CD4-positive, alpha-beta T cell treated with Interferon gamma for 1 hour (primary cell): Measurements from ENCODE around the gene PTCHD4.

ENCODE experiments used
- DNase-seq: peaks from one replicate; pipeline ENCODE4 v3.0.0-alpha.2; 2020

PTCHD4 gene

DNA sequence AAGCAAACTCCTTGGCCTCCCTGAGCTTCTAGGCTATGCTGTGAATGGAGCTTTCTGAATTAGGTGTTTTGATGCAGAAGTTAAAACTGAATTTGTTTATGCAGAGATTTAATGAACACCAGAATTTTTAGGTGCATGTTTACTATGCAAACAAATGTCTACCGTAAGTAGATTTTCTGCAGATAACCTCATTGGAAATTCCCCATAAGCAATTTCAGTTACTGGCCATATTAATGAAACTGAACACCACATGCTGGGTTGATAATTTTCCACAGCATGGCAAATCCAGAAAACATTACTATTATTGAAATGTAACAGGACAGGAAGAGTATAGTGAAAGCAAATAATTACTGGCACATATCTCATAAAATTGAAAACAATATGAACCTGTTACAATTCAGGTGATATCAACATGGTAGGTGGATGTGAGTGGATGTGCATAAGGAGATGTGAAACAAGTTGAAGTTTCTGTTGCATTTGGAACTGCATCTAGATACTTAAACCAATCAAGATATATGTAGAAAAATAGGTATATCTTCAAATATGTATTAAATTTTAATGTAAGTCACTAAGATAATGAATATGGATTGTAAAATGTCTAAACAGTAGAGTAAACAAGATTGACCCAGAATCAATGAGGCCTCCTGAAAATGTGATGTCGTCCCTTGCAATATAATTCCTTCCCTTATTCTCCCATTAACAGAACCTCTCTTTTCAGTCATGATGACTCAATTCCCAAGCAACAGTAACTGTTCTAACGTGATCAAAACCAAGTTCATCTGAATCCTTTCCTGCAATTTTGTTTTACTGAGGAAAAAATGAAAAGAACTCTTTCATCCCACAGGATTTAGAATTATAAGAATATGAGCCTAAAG, 11.0 kb downstream of the PTCHD4 start:
- no peak for DNase-seq

- no peak for DNase-seq
These were observed 12.1 kb downstream of the PTCHD4 start for GRCh38 chr6:48098923-48099322.

GRCh38 chr6:48092550-48093217, 18.3 kb downstream of the PTCHD4 start:
- no peak for DNase-seq

- DNase-seq: no peak
These were observed 20.5 kb downstream of the PTCHD4 start for GRCh38 chr6:48090546-48090945.

- DNase-seq: no peak
These were observed 23.5 kb downstream of the PTCHD4 start for GRCh38 chr6:48087448-48087847.

- no peak for DNase-seq
These were observed 24.8 kb downstream of the PTCHD4 start for GRCh38 chr6:48086187-48086586.

DNA sequence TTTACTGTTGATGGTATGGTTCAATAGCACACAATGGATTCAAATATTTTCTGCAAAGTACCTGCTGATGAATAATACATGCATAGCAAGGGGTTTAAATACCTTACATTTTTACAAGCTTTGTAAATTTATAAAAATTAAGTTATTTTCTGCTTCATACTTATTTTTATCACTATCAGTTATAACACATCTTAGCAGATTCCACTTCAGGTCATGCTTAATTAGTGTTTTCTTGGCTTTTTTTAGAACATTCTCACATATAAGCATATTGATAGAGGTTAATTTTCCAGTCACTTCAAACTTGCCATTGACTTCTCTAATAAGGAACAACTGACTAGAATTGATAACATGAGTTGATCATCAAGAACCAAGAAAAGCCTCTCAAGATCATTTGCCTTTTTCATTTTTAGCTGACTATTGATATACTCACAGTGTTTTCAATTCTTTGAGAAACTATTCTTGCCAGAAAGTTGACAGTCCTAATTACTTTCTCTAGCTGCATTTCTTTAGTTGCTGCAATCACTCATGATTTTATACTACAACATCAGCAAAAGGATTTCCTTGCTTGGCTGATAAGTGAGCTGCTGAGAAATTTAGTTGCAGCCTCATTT, 25.8 kb downstream of the PTCHD4 start:
- DNase-seq: no peak

DNA sequence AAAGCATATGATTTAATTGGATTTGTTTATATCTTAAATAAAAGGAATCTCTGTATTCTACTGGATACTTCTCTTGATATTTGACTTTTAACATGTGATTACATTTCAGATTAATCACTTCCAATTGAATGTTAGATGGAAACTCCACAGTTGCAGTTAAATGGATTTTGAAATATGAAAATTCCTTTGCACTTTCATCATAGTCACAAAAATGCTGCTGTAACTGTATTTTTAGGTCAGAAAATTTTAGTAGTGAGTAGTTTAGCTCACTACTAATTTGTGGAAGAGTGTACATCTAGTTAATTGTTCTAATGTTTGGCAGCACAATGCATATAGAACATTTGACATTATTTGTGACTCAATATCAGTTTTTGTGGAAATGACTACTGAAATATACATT, 26.8 kb downstream of the PTCHD4 start:
- DNase-seq: no peak

GRCh38 chr6:48080227-48081009, 30.6 kb downstream of the PTCHD4 start:
- no peak for DNase-seq

- DNase-seq: no peak
These were observed 32.9 kb downstream of the PTCHD4 start for GRCh38 chr6:48078120-48078519.

DNA sequence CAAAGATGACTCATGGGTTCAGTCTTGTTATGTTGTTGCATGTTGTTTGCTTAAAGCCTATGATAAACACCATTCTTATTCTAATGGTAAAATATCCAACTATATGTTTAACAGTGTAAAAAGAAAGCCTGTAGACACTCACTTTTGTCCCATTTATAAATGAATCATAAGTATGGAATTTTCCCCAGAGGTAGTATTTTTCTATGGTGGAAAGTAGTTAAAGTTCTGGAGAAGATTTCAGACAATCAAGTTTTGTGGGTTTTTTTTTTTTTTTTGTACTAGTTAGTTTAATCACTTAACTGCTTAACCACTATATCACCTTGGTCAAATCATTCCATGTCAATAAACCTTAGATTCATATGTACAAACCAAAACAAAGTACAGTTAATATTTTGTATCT, 35.8 kb downstream of the PTCHD4 start:
- DNase-seq: no peak

GRCh38 chr6:48073976-48074767, 36.8 kb downstream of the PTCHD4 start:
- DNase-seq: no peak

- no peak for DNase-seq
These were observed 39.2 kb downstream of the PTCHD4 start for GRCh38 chr6:48071833-48072232.

DNA sequence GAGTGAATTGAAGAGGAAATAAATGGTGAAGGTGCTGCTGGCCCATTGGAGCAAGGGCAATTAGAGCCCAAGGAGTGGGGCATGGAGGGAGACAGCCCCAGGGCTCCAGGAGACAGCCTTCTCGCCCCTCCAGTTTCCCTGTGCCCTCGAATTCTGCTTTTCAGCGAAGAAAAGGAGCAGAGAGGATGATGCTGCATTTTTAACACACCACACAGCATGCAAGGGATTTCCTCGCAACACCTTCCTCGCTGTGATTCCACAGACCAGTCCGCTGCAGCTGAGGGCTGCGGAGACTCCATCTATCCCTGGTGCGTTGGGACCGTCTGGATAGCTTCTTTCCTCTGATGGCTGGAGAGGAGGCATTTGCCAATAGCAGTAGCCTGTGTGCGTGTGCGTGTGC, 41.7 kb downstream of the PTCHD4 start:
- no peak for DNase-seq

DNA sequence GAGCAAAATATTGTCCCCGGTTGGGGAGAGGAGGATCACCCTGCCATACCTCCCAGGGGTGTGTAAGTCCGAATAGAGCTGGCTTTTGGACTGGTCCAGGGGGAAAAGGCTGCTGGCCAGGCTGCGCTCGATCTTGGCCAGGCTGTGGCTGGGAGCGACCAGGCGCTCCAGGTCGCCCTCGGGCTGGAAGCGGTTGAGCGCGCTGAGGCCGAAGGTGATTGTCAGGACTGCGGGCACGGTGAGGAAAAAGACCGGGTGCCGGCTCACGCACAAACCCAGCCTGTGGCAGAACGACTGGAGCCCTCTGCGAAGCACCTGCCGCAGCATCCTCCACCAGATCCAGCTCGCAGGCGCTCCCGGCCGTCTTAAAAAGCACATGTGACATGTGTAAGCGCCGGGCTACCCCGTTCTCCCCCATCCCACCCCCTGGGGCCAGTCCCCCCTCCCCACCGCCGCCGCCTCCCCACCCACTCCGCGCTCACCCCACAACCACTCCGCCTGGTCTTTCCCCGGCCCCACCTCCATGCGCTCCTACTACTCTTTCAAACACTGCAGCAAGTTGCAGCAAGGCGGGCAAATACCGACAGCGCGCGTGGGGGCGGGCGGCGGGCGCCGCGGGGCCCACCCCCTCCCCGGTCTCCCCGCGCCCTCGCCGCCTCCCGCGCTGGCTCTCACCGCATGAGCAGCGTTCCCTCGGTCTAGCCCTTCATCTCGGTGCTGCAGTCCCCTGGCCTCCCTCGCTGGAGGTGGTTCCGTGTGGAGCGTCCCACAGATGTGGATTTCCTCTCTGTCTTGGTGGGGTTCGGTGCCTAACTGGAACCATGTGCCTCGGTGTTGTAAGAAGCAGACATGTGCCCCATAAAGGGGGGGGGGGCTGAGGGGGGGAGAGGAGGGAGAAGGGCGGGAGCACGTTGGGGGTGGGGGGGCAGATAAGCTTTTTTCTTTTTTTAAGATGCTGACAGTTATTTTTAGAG, 42.4 kb downstream of the PTCHD4 start:
- no peak for DNase-seq

- no peak for DNase-seq
These were observed 43.1 kb downstream of the PTCHD4 start for GRCh38 chr6:48067886-48068277.

- no peak for DNase-seq
These were observed 43.8 kb downstream of the PTCHD4 start for GRCh38 chr6:48067148-48067712.

DNA sequence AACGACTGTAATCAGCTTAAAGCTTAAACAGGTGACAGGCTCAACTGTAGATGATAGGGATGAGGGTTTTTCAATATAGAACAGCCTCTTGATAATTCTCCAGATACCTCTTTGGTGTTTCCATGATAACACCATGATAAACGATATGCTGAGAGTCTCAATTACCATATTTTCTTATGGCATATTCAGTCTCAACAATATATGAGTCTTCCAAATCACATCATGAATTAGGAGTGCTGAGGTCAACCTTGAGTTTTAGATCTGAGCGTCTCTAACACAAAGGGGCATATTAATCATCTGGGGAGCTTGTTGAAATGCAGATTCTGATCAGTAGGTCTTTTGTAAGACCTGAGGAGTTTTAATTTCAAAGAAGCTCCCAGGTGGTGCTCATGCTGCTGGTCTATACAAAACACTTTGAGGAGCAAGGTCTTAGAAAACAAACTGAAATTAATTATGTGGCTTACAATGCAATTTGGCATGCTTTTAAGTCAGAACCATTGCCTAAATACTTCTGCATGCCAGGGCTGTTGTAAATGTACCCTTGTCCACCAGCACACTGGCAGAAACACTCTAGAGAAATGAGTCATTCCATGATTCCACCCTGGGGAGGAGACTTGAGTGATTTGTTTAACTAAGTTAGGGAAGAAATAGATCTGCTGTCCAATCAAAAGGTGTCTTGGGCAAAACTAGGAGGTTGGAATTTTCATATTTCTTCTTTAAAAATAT, 49.6 kb downstream of the PTCHD4 start:
- no peak for DNase-seq
